Keratinocyte (primary cell): ENCODE measurements around the gene TTPAL.

ENCODE experiments used
- EZH2 ChIP-seq: IDR thresholded peaks from one replicate; pipeline ENCODE4 v1.6.1; 2012; ENCODE audit warnings: inconsistent platforms, mild to moderate bottlenecking, low read length, moderate library complexity
- TF ChIP-seq, protein P1 (sequence below), 3 experiments: IDR thresholded peaks in 1 of 3; conservative IDR thresholded peaks in 1 of 3; optimal IDR thresholded peaks in 1 of 3; 2 replicates in 2 of 3; 3 replicates in 1 of 3; pipeline versions ENCODE3 to v1.5.1; 2011; ENCODE audit warnings: low read length in 3 of 3, mild to moderate bottlenecking in 3 of 3, moderate library complexity in 2 of 3, control low read depth in 1 of 3, inconsistent platforms in 1 of 3; ENCODE audit not compliant: insufficient read depth in 2 of 3; ENCODE audit errors: extremely low read depth in 1 of 3

- TF ChIP-seq, protein P1, sequence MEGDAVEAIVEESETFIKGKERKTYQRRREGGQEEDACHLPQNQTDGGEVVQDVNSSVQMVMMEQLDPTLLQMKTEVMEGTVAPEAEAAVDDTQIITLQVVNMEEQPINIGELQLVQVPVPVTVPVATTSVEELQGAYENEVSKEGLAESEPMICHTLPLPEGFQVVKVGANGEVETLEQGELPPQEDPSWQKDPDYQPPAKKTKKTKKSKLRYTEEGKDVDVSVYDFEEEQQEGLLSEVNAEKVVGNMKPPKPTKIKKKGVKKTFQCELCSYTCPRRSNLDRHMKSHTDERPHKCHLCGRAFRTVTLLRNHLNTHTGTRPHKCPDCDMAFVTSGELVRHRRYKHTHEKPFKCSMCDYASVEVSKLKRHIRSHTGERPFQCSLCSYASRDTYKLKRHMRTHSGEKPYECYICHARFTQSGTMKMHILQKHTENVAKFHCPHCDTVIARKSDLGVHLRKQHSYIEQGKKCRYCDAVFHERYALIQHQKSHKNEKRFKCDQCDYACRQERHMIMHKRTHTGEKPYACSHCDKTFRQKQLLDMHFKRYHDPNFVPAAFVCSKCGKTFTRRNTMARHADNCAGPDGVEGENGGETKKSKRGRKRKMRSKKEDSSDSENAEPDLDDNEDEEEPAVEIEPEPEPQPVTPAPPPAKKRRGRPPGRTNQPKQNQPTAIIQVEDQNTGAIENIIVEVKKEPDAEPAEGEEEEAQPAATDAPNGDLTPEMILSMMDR (optimal IDR thresholded peaks at IDR 0.05 in 1 of 3, IDR thresholded peaks at IDR 0.05 in 1 of 3, conservative IDR thresholded peaks at IDR 0.05 in 1 of 3; ENCODE audit: extremely low read depth in 1 of 3, insufficient read depth in 2 of 3, low read length in 3 of 3): no peak
- no peak for TF ChIP-seq EZH2
Measured at GRCh38 chr20:44528309-44528708, 52.6 kb downstream of the TTPAL start.
